Adrenal gland (tissue), 5 donors: ENCODE data around the gene COL24A1.

Experiments used
- CTCF ChIP-seq, 6 experiments: fragments of 450-650 bp in 4 of 6; fragments of 200-600 bp in 2 of 6; sonication (generic) in 1 of 6; IDR thresholded peaks; 1 replicate in 5 of 6; 2 replicates in 1 of 6; pipeline versions ENCODE4 v1.5.1 to v1.8.0; 2016 to 2021; ENCODE audit warnings: antibody characterized with exemption in 6 of 6, mild to moderate bottlenecking in 2 of 6, moderate library complexity in 1 of 6
- POLR2A ChIP-seq, 2 donors: fragments of 450-650 bp; IDR thresholded peaks; one replicate each; pipeline ENCODE4 v1.6.1; 2017; ENCODE audit warnings: antibody characterized with exemption in 2 of 2, mild to moderate bottlenecking in 2 of 2, moderate library complexity in 1 of 2
- donor health status: DM: no; HTN: no; CAD: no.

- TF ChIP-seq CTCF (IDR thresholded peaks at IDR 0.05) (no peak), POLR2A (IDR thresholded peaks at IDR 0.05) (no peak)
Observed at GRCh38 chr1:85889870-85890269, 266.7 kb downstream of the COL24A1 start.
